GM19351 (cell line): Measurements from ENCODE around the gene PEBP1.

Experiments
- ATAC-seq: cut with Tn5 transposase; IDR thresholded peaks from one replicate; pipeline ENCODE4 v1.9.1; 2021; ENCODE audit warnings: mild to moderate bottlenecking, moderate library complexity; ENCODE audit not compliant: unreplicated experiment

PEBP1 gene

DNA sequence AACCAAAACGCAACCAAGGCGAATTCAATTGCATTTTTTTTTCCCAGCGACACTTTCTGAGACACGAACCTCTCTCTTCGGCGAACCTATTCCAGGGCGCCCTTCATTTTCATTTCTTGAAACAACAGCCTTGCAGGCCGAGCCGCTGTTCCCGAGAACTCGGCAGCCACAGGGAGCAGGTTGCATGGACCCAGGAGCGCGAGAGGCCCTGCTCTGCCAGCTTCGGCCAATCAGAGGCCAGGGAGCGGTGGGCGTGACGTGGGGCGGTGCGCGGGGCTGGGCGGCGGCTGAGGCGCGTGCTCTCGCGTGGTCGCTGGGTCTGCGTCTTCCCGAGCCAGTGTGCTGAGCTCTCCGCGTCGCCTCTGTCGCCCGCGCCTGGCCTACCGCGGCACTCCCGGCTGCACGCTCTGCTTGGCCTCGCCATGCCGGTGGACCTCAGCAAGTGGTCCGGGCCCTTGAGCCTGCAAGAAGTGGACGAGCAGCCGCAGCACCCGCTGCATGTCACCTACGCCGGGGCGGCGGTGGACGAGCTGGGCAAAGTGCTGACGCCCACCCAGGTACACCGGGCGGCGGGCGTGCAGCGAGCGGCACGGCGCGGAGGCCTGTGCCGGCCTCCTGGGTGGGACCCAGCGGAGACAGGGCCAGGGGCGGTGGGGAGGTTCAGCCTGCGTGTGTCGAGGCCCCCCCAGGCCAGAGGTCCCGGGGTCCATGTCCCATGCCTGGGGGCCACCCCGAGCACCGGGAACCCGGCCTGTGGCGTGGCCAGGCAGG is at the start of gene PEBP1:
TSS of gene PEBP1 (plus strand) at position 337 of the 771 bp plus-strand sequence. CDS start at position 423, 86 bp downstream.
- ATAC-seq = peak; percentile 94

DNA sequence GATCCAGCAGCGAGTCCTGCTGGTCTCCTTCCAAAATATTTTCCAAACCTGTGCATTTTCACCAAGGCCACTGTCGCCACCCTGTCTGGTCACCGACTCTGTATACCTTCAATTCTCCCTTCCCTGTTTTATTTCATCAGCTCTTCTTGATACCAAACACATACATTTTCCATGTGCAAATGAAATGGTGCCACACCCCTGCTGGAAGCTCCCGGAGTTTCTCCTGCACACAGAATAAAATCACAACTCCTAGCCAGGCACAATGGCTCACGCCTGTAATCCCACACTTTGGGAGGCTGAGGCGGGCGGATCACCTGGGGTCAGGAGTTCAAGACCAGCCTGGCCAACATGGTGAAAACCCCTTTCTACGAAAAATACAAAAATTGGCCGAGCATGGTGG is 46.1 kb upstream of the PEBP1 start:
- no peak for ATAC-seq

DNA sequence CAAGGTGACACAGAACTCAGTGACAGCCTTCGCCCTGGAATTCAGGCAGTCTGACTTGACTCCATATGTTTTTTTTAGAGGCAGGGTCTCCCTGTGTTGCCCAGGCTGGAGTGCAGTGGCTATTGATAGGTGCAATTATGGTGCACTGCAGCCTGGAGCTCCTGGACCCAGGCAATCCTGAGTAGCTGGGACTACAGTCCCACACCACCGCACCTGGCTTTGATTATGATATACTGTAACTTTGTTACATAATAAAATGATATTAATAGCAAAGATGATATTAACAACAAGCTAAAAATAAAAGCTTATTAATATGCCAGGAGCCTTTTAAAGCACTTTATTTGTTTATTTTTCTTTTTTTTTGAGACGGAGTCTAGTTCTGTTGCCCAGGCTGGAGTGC is 41.9 kb upstream of the PEBP1 start:
- ATAC-seq = no peak

DNA sequence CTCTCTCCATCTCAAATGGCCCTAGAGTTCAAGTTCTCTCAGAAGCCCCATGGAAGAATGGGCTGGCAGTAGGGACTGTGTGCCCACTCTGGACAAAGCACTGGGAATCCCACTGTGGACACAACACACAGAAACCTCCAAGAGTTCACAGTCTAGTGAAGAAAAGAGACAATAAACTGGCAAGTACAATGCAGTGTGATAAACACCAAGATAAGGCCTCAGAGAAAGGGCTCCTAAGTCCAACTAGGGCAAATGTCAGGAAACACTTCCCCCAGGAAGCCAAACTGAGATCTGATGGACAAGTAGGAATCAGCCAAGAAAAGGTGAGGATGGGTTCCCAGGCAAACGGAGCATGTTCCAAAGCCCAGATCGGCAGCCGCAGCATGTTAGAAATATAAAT is 37.5 kb upstream of the PEBP1 start:
- no peak for ATAC-seq

DNA sequence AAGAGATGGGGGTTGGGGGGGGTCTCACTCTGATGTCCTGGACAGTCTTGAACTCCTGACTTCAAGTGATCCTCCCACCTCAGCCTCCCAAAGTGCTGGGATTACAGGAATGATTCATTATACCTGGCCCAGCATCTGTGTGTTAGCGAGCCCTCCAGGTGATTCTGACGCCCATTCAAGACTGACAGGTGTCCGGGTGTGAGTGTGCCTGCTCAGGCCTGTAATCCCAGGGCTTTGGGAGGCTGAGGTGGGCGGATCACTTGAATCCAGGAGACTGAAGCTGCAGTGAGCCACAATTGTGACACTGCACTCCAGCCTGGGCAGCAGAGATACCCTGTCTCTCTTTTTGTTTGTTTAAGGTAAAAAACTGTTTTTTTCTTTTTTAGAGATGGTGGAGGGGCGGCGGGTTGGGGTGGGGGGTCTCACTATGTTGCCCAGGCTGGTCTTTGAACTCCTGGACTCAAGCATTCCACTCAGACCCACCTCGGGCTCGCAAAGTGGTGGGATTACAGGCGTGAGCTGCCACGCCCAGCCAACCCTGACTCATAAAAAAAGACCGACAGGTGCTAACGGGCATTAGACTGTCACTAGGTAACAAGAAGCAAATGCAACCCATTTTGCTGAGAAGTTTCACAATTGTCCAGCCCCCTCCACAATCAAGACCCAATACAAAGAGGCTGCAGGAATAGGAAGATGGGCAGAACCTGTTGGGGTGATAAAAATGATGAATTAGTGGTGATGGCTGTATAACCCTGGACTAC is 36.8 kb upstream of the PEBP1 start:
- ATAC-seq = no peak

DNA sequence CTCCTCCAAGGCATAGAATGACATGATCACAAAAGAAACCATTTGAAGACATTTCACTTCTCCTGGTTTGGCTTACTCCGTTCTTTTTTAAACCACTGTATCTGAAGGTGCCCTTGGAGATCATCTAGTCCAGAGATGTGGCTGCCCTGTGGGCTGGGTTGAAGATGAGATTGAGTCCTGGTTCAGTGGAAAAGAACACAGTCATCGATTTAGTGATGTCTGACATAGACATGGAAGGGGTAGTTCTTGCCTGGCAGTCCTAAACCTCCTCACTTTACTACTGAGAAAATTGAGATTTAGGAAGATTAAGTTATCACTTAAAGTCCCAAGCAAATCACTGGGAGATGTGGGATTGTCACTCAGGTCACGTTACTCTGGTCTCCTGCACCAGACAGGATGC is 34.9 kb upstream of the PEBP1 start:
- no peak for ATAC-seq

DNA sequence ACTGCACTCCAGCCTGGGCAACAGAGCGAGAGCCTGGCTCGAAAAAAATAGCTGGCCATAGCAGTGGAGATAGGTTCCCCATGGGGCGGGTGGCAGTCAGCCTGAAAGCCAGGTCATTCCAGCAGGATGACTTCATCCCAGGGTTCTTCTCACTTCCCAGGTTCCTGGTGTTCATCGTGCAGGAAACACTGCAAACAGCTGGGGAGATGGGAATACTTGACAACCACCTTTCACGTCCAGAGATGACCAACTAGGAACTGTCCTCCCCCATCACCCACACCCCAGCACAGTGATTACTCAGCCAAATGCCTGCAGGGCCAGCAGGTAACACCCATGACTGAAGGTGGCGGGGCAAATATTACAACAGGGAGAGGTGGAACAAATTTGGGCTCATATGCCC is 33.9 kb upstream of the PEBP1 start:
- no peak for ATAC-seq

DNA sequence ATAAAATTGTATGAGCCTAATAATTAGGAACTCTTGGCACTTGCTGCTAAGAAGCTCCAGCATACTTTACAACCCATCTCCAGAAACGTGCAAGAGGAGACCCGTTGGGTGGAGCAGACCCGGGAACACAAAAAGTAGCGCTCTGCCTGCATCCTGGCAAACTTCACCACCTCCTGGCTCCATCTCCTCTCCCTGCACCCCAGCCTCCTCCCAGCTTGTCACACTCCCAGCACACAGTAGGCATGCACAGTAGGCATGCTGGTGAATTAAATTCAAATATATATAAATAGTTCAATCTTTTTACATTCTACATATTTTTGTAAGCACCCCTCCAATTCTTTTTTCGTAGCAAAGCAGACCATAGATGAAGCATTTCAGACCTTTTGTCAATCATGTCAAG is 33.3 kb upstream of the PEBP1 start:
- no peak for ATAC-seq

DNA sequence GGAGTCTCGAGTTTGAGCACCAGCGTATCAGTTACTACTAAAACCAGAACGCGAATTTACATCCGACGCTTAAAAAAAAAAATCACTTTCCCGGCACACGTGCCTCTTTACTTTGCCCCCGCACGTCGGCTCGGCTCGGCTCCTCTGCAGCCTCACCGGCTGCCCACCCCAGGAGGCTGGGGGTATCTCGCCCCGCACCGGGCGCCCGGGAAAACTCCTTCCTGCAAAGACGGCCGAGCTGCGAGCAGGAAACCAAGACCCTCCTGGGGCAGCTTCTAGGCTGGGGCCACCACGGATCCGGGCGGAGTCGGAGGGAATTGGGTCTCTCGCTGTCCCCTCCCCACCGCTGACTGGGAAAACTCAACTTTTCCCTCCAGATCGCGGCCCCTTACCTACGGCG is 32.7 kb upstream of the PEBP1 start:
- ATAC-seq = peak; percentile 19

DNA sequence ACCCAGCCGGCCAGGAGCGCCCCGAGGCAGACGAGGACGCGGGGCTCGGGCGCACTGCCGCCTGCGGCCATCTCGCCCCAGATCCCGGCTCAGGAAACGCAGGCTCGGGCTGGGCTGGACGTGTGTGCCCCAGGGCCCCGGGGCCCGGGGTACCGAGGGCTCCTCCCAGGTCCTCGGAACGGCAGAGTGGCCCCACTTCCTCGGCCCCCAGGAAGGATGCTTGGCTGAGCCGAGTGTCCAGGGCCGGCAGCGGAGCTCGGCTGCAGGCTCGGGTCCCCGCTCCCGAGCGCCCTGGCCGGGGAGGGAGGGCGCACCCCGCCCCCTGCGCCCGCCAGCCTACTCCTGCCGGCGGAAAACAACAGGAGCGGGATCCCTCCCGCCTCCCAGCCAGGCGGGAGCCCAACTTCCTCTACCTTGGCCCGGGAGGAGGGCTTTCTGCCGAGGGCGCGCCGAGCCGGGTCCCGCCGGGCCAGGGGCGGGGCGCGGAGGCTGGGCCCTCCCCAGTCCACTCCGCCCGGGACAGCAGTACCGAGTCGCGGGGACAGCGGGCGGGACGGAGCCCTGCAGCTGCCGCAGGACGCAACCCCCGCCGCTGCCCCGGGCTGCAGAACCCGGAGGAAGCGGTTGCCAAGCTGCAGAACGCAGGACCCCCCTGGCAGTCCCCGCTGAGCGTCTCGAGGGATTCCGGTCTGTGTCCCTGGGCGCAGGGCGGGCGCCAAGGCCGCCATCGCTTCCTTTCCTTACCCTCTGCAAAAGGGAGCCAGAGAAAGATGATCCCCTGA is 32.1 kb upstream of the PEBP1 start, which contains the start of gene VSIG10:
TSS of gene VSIG10 (minus strand) at position 411 of the 782 bp plus-strand sequence. CDS start at position 71, 340 bp downstream.
- ATAC-seq = peak; percentile 51

DNA sequence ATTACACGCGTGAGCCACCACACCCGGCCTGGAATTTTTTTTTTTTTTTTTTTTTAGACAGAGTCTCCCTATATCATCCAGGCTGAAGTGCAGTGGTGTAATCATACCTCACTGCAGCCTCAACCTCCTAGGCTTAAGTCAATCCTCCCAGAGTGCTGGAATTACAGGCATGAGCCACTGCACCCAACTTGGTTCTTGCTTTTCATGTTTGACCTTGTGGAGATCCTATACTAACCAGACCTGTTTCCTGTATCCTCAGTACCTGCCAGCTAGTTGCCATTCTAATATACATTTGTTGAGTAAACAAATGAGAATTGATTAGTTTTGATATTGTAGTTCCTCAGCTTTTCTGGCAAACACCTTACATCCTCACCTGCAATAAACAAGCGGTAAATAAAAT is 28.9 kb upstream of the PEBP1 start:
- no peak for ATAC-seq

DNA sequence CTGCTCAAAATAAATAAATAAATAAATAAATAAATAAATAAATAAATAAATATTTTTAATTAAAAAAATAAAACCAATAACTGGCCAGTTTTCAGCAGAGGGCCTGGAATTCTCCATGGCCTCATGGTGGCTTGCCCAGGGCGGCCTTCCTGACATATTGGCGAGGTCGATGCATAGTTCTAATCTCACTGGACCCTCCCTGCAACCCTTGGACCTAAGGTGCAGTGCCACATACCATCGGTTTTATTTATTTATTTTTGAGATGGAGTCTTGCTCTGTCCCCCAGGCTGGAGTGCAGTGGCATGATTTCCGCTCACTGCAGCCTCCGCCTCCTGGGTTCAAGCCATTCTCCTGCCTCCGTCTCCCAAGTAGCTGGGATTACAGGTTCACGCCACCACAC is 28.2 kb upstream of the PEBP1 start:
- no peak for ATAC-seq

DNA sequence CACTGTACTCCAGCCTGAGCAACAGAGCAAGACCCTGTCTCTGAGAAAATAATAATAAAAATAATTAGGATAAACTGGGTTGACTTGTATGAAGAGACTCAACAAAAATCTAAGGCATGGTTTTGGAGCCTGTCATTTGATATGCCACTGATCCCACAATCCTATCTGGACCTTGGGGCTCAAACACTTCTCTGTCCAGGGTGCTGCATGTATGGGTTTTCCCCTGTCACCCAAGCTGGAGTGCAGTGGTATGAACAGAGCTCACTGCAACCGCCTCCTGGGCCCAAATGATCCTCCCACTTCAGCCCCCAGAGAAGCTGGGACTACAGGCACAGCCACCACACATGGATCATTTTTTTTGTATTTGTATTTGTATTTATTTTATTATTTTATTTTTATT is 26.8 kb upstream of the PEBP1 start:
- ATAC-seq = no peak

DNA sequence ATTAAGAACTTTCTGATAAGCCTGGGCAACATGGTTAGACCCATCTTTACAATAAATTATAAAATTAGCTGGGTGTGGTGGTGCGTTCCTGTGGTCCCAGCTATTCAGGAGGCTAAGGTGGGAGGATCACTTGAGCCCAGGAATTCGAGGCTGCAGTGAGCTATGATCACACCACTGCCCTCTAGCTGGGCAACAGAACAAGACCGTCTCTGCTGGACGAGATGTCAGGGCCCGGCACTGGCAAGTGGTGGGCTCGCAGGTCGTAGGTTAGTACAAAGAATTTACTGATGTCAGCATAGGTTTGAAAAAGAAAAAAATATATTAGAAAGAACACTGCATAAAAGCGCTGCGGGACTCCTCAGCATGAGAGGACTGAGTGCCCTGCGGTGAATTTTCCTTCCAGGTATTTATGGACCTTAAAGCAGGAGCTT is 16.5 kb upstream of the PEBP1 start:
- no peak for ATAC-seq

DNA sequence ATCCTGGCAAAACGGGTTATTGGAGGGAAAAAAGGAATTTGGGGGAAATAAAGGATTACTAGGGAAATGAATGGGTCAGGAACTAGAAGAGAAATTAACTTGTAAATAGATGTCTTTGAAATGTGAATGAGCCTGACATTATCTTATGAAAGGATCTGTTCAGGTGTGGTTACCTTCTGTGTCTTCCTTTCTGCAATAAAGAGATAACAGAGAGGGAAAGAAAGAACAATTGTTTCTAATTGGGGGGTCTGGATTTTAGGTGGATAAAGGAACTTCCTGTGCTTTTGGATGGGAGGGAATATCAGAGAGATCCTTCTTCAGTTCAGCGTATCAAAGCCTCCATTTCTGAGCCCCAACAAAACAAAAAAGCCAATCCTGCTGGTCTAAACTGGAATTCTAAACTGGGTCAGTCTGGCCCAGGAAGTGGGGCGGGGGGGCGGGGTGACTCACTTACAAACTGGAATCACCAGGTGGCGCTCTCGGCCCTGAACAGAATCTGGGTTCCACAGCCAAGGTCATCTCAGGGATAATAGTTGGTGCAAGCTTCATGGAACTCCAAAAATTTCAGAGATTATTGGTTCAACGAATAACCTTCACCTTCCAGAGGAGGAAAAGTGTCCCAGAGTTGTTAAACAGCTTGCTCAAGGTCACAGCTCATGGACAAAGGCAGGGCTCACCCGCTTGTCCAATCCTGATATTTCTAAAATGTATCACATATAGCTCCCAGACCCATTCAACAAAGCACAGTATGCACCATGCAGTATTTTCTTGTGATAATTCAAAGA is 15.2 kb upstream of the PEBP1 start:
- peak; percentile 75 for ATAC-seq

DNA sequence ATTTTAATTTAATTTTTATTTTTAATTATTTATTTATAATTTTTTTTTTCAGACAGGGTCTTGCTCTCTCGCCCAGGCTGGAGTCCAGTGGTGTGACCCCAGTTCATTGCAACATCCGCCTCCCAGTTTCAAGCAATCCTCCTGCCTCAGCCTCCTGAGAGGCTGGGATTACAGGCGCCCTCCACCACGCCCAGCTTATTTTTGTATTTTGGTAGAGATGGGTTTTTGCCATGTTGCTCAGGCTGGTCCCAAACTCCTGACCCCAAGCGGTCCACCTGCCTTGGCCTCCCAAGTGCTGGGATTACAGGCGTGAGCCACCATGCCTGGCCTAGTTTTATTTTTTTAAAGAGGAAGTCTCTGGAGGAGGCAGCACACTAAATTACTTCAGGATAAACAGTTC is 13.7 kb upstream of the PEBP1 start:
- no peak for ATAC-seq

DNA sequence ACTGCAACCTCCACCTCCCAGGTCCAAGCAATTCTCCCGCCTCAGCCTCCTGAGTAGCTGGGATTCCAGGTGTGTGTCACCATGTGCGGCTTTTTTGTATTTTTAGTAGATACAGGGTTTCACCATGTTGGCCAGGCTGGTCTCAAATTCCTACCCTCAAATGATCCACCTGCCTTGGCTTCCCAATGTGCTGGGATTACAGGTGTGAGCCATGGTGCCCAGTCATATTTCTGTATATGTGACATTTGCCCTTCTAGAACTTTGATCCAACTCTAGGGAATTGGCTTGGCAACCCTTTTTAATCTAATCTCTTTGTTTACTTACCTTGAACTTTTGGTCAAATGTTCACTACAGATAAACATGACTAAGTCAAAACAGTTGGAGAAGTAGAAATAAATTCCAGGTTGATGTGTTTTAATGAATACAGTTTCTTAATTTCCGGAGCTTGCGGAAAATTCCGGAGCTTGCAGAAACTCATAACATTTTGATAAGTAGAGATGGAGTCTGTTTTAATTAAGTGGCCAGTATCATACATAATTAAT is 11.5 kb upstream of the PEBP1 start:
- ATAC-seq = no peak

DNA sequence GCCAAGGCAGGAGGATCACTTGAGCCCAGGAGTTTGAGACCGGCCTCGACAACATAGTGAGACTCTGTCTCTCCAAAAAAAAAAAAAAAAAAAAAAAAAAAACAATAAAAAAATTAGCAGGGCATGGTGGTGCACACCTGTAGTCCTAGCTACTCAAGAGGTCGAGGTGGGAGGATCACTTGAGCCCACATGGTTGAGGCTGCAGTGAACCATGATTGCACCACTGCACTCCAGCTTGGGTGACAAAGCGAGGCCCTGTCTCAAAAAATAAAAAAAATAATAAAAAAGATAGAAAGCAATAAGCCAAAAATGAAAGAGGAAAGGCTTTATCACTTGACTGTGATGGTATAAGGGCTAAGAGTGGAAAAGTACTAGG is 10.2 kb upstream of the PEBP1 start:
- no peak for ATAC-seq

DNA sequence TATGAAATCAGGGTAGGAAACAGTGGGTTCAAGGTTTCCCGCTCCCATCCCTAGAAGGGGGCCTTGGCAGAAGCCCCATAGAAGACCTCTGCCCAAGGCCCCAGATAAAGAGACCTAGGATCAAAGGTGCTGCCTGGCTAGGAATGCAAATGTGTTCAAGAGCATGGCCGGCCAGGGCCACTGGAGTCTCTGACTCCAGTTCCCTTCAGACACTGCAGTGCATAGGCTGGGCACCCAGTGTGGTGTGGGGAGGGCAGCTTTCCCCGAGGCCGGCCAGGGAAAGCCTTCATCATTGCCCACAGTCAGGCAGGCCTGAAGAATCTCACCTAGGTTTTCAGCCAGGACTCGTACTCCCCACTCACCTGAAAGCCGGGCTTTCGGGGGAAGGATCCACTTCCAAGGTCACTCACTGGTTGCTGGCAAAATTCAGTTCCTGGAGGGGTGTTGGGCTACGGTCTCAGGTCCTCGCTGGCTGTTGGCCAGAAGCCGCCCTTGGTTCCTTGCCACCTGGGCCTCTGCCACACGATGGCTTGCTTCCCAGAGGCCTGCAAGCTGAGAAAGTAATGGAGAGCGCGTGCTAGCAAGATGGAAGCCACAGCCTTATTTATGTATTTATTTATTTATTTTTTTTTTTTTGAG is 9.7 kb upstream of the PEBP1 start:
- ATAC-seq = no peak

DNA sequence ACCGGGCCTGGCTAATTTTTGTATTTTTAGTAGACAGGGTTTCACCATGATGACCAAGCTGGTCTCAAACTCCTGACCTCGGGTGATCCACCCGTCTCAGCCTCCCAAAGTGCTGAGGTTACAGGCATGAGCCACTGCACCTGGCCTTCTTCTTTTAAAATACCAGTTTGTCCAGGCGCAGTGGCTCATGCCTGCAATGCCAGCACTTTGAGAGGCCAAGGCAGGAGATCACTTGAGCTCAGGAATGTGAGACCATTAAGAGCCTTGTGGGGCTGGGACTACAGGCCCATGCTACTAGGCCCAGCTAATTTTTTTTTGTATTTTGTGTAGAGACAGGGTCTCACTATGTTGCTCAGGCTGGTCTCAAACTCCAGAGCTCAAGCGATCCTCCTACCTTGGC is 8.1 kb upstream of the PEBP1 start:
- no peak for ATAC-seq
